ENCODE results near the gene THSD4.
"Not testable (repeated sequence)": the region's sequence is repeated elsewhere in the genome, so short reads cannot be mapped to it uniquely, and the experiment has no call there.

THSD4 gene

DNA sequence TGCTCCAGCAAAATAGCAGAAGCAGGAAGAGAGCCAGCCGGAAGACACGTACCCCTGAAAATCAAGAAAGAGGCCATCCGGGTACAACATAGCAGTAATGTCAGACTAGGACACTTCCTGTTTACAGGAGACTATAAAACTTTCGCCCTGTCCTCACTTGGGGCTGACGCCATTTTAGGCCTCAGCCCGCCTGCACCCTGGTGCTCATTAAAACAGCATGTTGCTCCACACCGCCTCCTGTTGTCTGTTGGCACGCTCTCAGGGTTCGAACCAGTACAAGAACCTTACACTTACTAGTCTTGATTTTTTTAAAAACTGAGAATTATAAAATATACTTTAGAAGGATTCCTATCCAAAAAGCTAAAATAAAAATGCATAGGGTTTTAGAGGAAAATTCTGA, 535.3 kb downstream of the THSD4 start:
- no peak for DNase-seq

DNA sequence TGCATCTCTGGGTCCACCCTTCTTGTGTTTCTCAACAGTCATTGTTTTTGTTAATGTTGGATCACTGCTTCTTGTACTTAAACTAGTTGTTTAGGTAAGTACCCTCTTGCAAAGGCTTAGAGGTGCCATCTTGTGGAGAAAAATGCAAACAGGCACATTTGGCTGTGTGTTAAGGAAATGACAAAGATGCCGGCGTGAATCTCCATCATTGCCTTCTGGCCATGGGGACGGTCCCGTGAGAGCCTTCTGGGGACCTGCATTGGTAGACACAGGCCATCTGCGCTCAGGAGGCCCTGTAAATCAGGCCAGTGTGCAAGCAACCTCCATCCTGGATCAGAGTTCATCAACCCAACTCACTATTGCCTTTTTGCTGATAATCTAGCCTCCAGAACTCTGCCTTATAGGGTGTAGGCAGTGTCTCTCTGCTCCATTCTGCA, 536.5 kb downstream of the THSD4 start:
- DNase-seq, result peak in 1 of 2 experiments; percentile 19

DNA sequence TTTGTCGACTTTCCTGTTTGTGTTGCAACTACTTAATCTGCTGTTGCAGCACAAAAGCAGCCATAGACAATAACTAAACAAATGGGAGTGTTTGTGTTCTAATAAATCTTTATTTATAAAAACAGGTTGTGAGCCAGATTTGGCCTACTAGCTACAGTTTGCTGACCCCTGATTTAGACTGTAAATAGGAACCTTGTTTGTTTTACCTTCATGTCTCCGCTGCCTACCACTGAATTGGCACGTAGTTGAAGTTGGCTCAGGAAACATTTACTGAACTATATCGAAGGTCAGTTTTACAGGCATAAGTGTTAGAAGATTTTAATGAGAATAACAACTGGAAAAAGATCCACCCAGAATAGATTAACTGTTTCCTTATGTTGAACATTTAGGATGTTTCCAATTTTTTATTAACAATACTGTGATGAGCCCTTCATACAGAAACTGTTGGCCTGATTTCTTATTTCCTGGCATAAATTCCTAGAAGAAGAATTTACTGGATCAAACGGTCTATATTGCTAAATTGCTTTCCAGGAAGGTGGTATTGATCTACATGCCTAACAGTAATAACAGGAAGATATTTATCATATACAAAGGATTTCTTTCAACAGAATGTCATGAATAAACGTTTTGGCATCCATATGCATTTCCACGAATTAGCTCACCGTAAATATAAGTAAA, 538.9 kb downstream of the THSD4 start:
- no peak for DNase-seq

DNA sequence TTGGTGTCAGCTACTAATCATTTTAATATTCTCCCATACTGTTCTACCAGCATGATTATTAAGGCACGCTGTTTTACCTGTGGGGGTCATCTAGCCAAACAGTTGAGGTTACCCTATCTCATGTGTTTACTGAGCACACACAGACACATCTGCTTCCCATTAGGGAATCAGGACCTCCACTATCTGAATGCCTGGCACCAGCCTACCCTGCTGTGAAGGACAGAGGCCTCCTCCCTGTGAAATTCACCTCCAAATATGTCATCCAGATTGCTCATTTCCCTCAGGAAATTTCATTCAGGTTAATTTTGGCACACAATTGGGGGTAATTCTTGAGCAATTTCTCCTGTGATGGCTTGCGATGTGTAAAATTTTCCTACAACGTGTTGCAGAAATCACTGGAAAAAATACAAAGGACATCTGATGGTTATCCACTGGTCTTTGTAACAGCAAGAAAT, 539.5 kb downstream of the THSD4 start:
- DNase-seq, result no peak

DNA sequence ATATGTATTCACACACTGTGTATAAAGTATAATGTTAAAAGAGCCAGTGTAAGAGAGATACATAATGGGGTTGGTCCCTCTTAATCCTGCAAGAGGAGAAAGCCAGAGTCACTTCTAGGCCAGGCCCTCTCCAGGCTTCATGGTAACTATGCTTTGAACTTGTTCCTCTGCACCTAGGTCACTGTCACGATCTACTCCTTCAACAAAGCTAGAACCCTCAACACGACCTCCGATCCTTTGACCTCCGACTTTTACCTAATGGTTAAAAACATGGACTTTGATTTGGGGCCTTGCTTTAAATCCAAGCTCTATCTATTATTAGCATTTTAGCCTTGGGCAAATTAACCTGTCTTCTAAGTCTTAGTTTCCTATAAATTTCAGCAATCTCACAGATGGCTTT, 541.2 kb downstream of the THSD4 start:
- no peak for DNase-seq

DNA sequence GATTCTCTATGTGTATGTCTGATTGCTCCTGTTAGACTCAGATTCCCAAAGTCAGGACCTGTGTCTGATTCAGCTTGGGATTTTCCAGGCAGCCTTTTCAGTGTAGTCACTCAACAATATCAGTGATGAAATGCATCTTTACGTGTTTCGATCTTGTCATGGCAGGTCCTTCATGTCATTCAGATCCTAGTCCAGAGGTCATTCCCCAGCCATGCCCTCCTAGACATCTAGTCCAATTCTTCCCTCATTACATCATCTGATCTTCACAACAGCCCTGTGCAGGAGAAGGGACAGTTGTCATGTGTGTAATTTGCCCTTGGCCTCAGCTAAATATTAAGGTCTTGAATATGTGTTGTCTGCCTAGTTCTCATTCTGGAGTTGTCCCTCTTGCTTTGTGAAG, 541.9 kb downstream of the THSD4 start:
- DNase-seq, result no peak

DNA sequence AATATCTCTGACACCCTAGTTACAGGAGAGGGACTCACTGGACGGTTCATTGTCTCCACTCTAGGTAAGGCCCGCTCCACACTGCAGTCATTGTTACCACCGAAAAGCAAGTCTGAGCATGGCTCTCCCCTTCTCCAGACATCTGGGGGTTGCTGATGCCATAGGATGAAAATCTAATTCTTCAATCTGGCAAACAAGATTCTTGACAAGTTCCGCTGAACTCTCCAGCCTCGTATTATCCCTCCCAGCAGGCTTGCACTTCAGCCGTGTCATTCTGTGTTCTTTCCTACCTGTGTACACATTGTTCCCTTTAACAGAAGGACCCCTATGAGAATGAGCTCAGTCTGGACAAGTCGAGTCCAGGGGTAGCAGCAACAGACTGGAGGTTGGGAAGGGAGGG, 542.8 kb downstream of the THSD4 start:
- no peak for DNase-seq

DNA sequence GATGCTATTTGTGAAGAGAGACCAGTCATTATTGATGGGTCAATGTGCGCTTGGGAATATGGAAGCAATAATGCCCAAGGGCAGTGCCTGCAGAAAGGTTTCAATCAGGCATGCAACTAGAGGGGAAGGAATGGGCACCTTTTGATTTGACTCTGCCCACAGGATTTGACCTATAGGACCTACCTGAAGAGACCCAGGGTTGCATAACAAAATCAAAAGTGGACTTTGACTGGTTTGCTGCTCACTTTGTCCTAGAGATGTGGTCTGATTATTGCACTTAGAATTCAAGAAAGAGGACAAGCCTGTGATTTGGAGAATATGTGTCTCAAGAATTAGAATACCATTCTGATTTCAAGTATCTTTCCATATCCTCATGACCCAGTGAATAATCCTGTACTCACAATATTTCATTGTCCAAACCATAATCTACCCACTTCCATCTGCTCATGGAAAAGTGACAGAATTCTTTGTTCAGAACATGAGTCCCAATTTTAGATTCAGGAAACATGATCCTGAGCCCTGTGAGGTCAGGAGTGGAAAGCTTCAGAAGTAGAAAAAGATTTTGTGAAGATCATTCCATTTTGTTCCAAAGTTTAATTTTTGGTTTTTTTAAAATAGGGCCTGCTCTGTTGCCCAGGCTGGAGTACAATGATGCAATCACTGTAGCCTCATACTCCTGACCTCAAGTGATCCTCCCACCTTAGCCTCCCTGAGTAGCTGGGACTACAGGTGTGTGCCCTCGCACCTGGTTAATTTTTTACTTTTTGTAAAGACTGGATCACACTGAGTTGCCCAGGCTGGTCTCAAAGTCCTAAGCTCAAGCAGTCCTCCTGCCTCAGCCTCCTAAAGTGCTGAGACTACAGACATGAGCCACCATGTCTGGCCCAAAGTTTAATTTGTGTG, 543.8 kb downstream of the THSD4 start:
- DNase-seq, result no peak

DNA sequence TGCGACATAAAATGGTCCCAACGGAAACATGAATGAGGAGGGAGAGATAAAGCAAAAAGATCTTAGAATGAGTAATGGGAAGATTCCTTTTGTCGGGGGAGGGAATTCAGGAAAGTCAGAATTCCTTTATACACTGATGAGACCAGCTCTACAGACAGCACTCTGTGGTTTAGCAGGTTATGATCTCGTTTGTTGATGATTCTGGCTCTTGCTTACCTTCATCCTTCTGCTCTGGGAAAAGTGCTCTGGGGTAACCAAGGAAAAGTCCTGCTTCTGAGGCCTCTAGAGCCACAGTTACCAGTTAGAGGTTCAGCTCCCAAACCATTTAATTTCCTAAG, 544.4 kb downstream of the THSD4 start:
- DNase-seq, result no peak

DNA sequence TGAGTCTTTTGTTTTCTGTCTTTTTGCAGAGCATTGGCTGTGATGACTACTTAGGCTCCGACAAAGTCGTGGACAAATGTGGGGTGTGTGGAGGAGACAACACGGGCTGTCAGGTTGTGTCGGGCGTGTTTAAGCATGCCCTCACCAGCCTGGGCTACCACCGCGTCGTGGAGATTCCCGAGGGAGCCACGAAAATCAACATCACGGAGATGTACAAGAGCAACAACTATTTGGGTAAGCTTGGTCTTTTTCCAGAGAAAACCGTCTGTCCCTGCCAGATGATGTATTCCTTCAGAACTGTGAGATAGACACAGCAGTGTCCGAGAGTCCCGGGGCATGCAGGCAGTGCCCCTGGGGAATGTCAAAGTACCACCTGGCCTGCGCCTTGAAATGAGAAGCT, 545.2 kb downstream of the THSD4 start:
- peak in 1 of 2 experiments; percentile 2 for DNase-seq

DNA sequence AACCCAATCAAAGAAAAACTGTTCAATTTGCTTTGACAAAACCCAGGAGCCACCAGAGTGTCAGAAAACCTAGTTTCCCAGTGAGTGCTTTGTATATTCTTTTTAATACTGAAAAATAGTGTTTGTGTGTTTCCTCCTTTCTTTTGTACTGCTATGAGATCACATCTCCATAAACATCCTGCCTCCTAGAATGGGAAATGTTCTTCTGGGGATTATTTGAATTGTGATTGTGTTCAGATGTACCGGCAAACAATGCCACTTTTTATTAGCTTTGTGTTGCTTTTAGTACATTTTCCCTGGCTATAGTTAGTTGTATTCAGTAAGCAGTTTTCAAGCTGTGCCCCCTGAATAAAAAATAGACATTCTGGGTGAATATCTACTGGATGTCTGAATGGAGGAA, 547.0 kb downstream of the THSD4 start:
- DNase-seq, result no peak

DNA sequence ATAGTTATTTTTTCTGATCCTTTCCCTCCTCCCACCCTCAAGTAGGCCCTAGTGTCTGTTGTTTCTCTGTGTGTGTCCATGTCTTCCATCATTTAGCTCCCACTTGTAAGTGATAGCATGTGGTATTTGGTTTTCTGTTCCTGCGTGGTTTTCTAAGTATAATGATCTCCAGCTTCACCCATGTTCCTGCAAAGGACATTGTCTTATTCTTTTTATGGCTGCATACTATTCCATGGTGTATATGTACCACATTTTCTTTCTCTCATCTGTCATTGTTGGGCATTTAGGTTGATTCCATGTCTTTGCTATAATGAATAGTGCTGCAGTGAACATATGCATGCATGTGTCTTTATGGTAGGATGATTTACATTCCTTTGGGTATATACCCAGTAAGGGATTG, 549.4 kb downstream of the THSD4 start:
- no peak for DNase-seq

DNA sequence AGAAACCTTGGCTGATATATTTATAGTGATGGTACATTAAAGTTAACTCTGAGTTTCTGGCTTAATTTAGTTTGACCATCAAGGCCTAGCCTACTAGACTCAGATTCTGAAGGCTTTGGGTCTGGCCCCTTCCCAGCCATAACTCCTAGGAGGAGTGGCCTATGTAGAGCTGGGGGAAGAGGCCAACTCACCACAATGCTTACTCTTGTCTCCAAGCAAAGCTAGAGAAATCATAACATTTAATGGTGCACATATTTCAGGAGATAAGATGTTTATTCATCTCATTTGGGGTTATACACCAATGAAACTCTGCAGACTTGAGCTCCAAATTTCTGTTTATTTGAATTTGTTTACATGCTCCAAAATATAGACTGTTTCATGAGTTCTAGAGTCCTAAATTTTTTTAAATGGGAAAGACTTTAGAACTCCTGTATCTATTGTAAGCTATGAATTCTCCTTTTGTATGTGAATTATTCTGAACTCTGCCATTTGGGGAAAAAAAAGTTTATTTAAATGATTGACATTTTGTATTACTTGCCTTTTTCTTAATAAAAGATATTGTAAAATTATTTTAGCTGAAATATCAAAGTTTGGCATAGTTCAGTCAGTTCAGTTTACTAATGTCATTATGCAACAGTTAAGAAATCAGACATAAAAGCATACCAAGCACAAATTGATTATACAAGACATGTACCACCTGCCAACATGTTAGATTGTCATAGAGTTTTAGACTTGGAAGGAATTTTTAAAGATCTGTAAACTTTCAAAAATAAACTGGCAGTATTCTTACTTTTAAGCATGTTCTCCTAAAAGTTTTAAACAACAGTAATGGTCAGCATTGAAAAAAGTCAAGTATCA, 551.7 kb downstream of the THSD4 start:
- DNase-seq, result no peak

DNA sequence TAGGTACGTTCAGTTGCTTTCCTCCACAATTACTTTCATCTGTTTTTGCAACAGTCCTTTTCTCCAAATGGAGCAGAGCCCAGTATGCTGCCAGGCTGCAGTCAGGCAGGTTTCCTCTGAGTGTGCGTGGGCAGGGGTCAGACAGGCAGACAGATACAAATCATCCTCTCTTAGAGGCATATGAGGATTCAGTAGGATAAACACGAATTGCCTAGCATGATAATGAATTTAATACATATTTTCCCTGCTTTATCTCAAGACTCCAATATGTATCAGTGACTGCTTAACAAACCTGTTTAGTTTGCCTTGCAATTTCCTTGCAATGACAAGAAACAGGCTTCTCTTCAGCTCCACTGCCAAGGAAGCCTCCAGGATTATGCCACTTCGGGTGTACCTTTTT, 554.4 kb downstream of the THSD4 start:
- DNase-seq, result no peak

DNA sequence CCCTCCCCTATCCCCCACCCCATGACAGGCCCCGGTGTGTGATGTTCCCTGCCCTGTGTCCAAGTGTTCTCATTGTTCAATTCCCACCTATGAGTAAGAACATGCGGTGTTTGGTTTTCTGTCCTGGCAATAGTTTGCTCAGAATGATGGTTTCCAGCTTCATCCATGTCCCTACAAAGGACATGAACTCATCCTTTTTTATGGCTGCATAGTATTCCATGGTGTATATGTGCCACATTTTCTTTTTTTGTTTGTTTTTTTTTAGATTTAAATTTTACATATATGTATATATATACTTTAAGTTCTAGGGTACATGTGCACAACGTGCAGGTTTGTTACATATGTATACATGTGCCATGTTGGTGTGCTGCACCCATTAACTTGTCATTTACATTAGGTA, 555.0 kb downstream of the THSD4 start:
- DNase-seq, result not testable (repeated sequence)

DNA sequence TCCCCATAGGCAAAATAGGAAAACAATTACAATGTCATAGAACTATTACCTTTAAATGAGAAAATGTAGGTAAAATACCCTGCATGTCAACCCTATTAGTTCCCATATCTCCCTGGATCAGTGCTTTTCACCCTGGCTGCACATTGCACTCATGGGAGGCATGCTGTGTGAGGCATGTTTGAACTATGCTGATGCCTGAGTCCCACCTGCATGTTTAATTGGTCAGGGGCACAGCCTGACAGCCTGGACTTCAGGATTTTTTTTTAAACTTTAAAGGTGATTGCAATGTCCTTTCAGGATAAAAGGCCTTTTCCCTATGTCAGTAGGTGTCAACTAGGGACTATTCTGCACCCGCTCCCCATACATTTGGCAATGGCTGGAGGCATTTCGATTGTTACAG, 559.1 kb downstream of the THSD4 start:
- no peak for DNase-seq

DNA sequence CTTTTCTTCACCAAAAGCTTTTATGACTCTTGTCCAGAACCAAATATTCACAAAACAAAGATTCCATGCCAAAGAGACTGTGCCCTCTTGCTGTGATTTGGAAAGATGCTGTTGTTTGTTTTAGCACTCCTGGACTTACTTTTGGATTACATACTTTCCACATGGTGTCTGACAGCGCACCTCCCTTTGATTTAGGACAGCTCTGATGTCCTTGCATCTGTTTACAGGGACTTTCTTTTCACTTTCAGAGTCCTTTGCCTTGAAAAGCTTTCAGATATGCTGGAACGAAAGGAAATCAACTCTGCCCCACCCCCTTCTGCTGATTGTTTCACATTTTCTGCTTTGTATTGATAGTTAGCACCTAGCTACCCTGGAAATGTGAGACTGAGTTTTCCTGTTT, 562.1 kb downstream of the THSD4 start:
- DNase-seq, result no peak

DNA sequence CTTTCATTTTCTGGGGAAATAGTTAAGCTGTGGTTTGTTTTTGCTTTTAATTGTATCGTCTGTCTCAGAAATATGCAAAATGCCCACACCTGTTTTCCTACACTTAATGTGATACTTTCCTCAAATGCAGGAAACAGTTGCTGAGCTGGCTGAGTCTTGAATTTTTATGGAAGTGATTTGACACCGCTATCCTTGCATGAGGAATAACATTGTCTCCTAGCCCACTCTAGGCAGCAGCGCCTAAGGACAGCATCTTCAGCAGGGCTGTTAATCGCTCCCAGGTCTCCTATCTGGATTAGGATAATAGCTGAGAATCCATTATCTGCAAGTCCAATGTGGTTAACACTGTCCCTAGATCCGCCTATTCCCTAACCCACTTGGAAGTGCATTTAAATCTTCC, 562.5 kb downstream of the THSD4 start:
- DNase-seq, result no peak

DNA sequence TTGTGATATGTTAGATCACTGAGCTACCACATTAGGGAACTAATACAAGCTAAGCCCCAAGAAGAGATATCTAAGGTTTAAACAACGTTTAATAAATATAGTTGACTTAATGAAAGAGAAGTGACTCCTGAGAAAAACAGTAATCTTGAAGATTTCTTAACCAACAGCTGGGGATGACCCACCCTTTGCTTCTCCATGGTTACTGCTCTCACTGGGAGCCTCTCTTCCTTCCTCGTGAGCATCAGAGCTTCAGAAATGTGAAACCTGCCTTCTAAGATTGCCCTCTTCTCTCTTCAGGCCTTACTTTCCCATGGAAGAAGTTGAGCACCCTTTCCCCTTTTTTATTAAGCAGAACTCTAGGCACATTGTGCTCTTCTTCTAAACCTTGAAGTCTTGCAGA, 562.9 kb downstream of the THSD4 start:
- no peak for DNase-seq

DNA sequence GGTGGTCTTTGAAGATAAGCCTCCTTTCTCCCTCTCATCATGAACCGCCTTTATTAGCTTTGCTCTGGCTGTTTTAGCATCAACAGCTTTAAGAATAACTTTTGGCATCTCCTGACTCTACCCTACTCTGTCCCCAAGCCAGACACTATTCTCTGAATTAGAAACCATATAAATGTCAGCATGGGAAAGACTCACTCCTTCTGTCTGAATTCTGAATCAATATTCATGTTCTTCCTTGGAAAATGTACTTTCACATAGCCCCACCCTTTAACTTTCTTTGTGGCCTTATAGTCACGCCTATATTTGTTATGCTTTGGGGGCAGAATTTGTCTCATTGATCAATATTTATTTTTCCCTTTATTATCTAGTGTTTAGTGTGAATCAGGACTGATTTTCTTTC, 563.3 kb downstream of the THSD4 start:
- no peak for DNase-seq

DNA sequence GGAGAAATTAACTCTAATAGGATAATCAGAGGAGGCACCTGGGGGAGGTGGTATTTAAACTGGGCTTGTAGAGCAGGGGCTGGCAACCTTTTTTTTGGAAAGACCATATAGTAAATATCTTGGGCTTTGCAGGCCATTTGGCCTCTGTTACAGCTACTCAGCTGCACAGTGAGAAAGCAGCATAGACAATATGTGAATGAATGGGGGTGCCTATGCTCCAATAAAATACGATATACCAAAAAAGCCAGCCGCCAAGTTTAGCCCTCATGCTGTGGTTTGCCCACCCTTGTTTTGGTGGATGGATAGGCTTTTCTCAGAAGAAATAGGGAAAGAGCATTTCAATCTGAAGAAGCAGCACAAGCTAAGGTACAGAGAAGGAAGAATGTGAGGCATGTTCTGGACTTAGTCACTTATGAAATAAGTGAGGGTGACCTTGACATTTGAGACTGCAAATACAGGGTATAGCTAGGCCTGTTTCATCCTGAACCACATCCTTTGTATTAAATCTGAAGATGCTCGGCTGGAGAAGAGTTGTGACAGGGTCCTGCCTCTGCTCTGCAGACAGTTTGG, 564.0 kb downstream of the THSD4 start:
- DNase-seq, result no peak

DNA sequence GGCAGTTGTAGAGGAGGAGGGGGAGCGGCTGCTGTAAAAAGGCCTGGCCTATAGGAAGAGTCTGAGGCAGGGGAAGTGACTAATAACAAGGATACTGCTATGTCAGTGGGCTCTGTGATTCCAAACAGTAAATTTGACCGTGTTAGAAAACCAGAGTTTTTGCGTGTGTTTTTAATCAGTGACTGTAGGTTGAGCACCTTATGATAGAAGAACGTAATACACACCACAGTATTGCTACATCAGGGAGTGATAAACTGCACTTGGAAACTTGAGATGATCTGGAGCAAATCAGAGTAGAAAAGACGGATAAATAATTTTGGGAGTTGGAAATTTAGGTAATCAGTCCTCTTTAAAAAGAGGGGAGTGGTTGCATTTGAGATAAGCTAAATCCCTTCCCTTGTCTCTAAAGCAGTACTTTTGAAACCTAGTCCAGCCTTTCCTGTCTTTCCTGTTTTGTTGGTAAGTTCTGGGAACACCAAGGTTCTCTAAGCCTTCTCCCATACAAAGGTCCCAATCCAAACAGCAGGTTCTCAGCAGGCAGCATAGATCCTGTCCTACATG, 564.6 kb downstream of the THSD4 start:
- no peak for DNase-seq

DNA sequence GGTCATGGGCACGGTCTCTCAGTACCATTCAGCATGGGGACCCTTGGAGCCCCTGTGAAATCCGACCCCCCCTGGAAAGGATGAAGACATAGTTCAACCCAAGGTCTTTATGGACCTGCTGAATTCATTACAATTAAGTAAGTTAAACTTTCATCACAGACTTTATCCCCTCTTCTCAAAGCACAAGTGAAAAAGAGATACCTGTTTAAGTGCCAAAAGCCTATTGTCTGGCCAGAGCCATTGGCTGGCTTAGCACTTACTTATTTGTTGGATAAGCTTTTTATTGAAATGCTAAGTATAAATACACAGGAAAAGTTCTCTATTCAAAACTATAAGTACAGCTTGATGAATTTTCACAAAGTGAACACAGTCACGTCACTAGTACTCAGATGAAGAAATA, 566.7 kb downstream of the THSD4 start:
- no peak for DNase-seq
